WI38 (cell line): ENCODE results near the gene NRP1.

ENCODE experiments used
- H3K4me3 ChIP-seq: 2 replicates; pipeline ENCODE4 v1.5.1; 2011; ENCODE audit warnings: low read depth, mild to moderate bottlenecking, control low read depth, low read length
- CTCF ChIP-seq: IDR thresholded peaks from 2 replicates; pipeline ENCODE4 v1.5.1; 2012; ENCODE audit warnings: low read depth, mild to moderate bottlenecking, control low read depth, low read length

Gene NRP1

GRCh38 chr10:33363106-33363505 lies 28.6 kb upstream of the NRP1 start:
- no peak overlapping the region for H3K4me3 ChIP-seq
- TF ChIP-seq CTCF = no peak

GRCh38 chr10:33358016-33358415 lies 23.5 kb upstream of the NRP1 start:
- TF ChIP-seq CTCF = no peak

GRCh38 chr10:33355274-33355673 lies 20.8 kb upstream of the NRP1 start:
- no peak overlapping the region for H3K4me3 ChIP-seq
- TF ChIP-seq CTCF = no peak

More at GRCh38 chr10:33358016-33358415, 23.5 kb upstream of the NRP1 start:
- H3K4me3 ChIP-seq = no peak overlapping the region

- TF ChIP-seq CTCF = no peak
Measured at GRCh38 chr10:33353853-33354252, 19.4 kb upstream of the NRP1 start.

GRCh38 chr10:33353334-33353733 lies 18.9 kb upstream of the NRP1 start:
- no peak for TF ChIP-seq CTCF
- H3K4me3 ChIP-seq = no peak overlapping the region

More at GRCh38 chr10:33353853-33354252, 19.4 kb upstream of the NRP1 start:
- H3K4me3 ChIP-seq = no peak overlapping the region

- H3K4me3 ChIP-seq = no peak overlapping the region
- no peak for TF ChIP-seq CTCF
Measured at GRCh38 chr10:33352615-33353014, 18.1 kb upstream of the NRP1 start.

- TF ChIP-seq CTCF = no peak
- H3K4me3 ChIP-seq = no peak overlapping the region
Measured at GRCh38 chr10:33352175-33352574, 17.7 kb upstream of the NRP1 start.
